GM12878 (cell line): ENCODE measurements around the gene TAGLN3. TPM values are rescaled to one million over a fixed set of nuclear protein-coding genes. Genes with fewer than 3 reads are reported as not detected.

ENCODE experiments used
- ATAC-seq: fragments of 200-7000 bp; cut with Tn5 transposase; 3 replicates; pipeline ENCODE4 v1.9.1; 2020; ENCODE audit warnings: mild to moderate bottlenecking, moderate library complexity
- BruUV-seq: library from RNA; stranded (reverse); fragments of 400-500 nt; replicated peaks from 2 replicates; lab custom pipeline; 2021; lab: Mats Ljungman, UMichigan
- CTCF ChIA-PET: fragments of 300-600 bp; sonication (Branson Sonifier 250); formaldehyde crosslinking; extraction: SDS; loops from one replicate; lab custom pipeline; 2021; ENCODE audit warnings: inconsistent platforms; lab: Yijun Ruan, JAX
- POLR2A ChIA-PET: fragments of 350-600 bp; formaldehyde crosslinking; extraction: SDS; loops from one replicate; lab custom pipeline; 2021; ENCODE audit warnings: inconsistent platforms; lab: Charles Lee
- RAD21 ChIA-PET: fragments of 300-600 bp; sonication (Branson Sonifier 250); formaldehyde crosslinking; loops from one replicate; lab custom pipeline; 2023; ENCODE audit warnings: antibody characterized with exemption; ENCODE audit not compliant: unreplicated experiment; lab: Charles Lee
- SMC1A ChIA-PET: fragments of 300-600 bp; sonication (Branson Sonifier 250); formaldehyde crosslinking; loops from one replicate; lab custom pipeline; 2023; ENCODE audit not compliant: unreplicated experiment, uncharacterized antibody; lab: Charles Lee
- DNase-seq: peaks from one replicate; pipeline ENCODE4 v3.0.0-alpha.2; 2011; ENCODE audit warnings: low read depth, low spot score
- FAIRE-seq: peaks from 3 replicates; lab custom pipeline; 2011; peaks lifted over from hg19 to GRCh38; lab: Jason Lieb, UNC
- H2AFZ ChIP-seq: 2 replicates; pipeline ENCODE4 v1.6.0; 2011; ENCODE audit warnings: low read depth, low read length, control low read depth; ENCODE audit not compliant: control insufficient read depth
- H3K27ac ChIP-seq: 2 replicates; pipeline ENCODE4 v1.5.1; 2011; ENCODE audit warnings: control low read depth; ENCODE audit not compliant: control insufficient read depth, insufficient read depth
- H3K27me3 ChIP-seq, 2 experiments: replicated peaks in 1 of 2; 2 replicates each; pipeline versions ENCODE4 v1.6.0 to v1.6.1; 2011; ENCODE audit warnings: low read length in 1 of 2; ENCODE audit not compliant: control insufficient read depth in 2 of 2, insufficient read depth in 2 of 2
- H3K36me3 ChIP-seq, 2 experiments: 2 replicates each; pipeline ENCODE4 v1.5.1; 2011; ENCODE audit warnings: low read length in 1 of 2; ENCODE audit not compliant: control insufficient read depth in 2 of 2, insufficient read depth in 2 of 2
- H3K4me1 ChIP-seq: 2 replicates; pipeline ENCODE4 v1.6.1; 2011; ENCODE audit warnings: mild to moderate bottlenecking, low read length, moderate library complexity, mixed read lengths; ENCODE audit not compliant: control insufficient read depth, insufficient read depth
- H3K4me2 ChIP-seq: 2 replicates; pipeline ENCODE4 v1.6.0; 2011; ENCODE audit warnings: control low read depth; ENCODE audit not compliant: control insufficient read depth, insufficient read depth
- H3K4me3 ChIP-seq: fragments of 200-600 bp; sonication (generic); 2 replicates; pipeline ENCODE4 v1.5.1; 2016
- H3K79me2 ChIP-seq: 2 replicates; pipeline ENCODE4 v1.6.0; 2011; ENCODE audit warnings: low read length; ENCODE audit not compliant: control insufficient read depth, insufficient read depth
- H3K9ac ChIP-seq: 2 replicates; pipeline ENCODE4 v1.8.0; 2011; ENCODE audit warnings: low read length, control low read depth, mixed read lengths; ENCODE audit not compliant: control insufficient read depth, insufficient read depth
- H3K9me3 ChIP-seq: replicated peaks from 3 replicates; pipeline ENCODE4 v1.5.1; 2011; ENCODE audit warnings: mild to moderate bottlenecking, low read length; ENCODE audit not compliant: control insufficient read depth, insufficient read depth
- H4K20me1 ChIP-seq: 2 replicates; pipeline ENCODE4 v1.6.0; 2011; ENCODE audit not compliant: control insufficient read depth, insufficient read depth
- BACH1 ChIP-seq: fragments of 450-650 bp; IDR thresholded peaks from 2 replicates; pipeline ENCODE4 v1.6.1; 2017; ENCODE audit warnings: mild to moderate bottlenecking, borderline replicate concordance
- CHD4 ChIP-seq: fragments of 200-600 bp; sonication (generic); IDR thresholded peaks from 2 replicates; pipeline ENCODE4 v1.6.1; 2016; ENCODE audit warnings: mild to moderate bottlenecking
- EP300 ChIP-seq, 2 experiments: fragments of 150-350 bp in 1 of 2; IDR thresholded peaks; 2 replicates each; pipeline ENCODE4 v1.6.1; 2011 to 2012; ENCODE audit warnings: low read depth in 2 of 2, low read length in 2 of 2, borderline replicate concordance in 1 of 2, improper control_type of control experiment in 1 of 2, inconsistent platforms in 1 of 2; ENCODE audit not compliant: control insufficient read depth in 1 of 2
- EZH2 ChIP-seq: IDR thresholded peaks from 2 replicates; pipeline ENCODE4 v1.6.1; 2012; ENCODE audit warnings: low read depth, mild to moderate bottlenecking, control low read depth, inconsistent platforms, low read length, borderline replicate concordance; ENCODE audit not compliant: control insufficient read depth
- HDAC6 ChIP-seq: fragments of 200-600 bp; sonication (generic); IDR thresholded peaks from one replicate; pipeline ENCODE4 v1.8.0; 2017; ENCODE audit warnings: antibody characterized with exemption; ENCODE audit not compliant: unreplicated experiment
- JUND ChIP-seq: IDR thresholded peaks from 2 replicates; pipeline ENCODE4 v1.6.1; 2012; ENCODE audit warnings: low read depth, mild to moderate bottlenecking, low read length, improper control_type of control experiment, moderate library complexity
- RB1 ChIP-seq: fragments of 450-650 bp; formaldehyde crosslinking; IDR thresholded peaks from 2 replicates; pipeline ENCODE4 v1.6.1; 2017; ENCODE audit warnings: mild to moderate bottlenecking, borderline replicate concordance
- RBBP5 ChIP-seq: fragments of 200-600 bp; sonication (generic); conservative IDR thresholded peaks from 2 replicates; pipeline ENCODE4 v1.6.1; 2016
- SMARCA5 ChIP-seq: fragments of 450-650 bp; IDR thresholded peaks from 2 replicates; pipeline ENCODE4 v1.6.1; 2017; ENCODE audit warnings: mild to moderate bottlenecking
- ZNF384 ChIP-seq: IDR thresholded peaks from 2 replicates; pipeline ENCODE4 v1.6.1; 2012; ENCODE audit warnings: low read depth, mild to moderate bottlenecking, low read length, improper control_type of control experiment, borderline replicate concordance
- WGBS: methylation state at CpG from one replicate; pipeline ENCODE4 v1.1.6; 2016; ENCODE audit warnings: low lambda C conversion rate; ENCODE audit not compliant: insufficient replicate concordance, insufficient coverage; ENCODE audit errors: missing lambda C conversion rate; 5-methylcytosine and 5-hydroxymethylcytosine counted together
- in situ Hi-C: fragments of 300-500 bp; cut with MboI; formaldehyde crosslinking; loops from 9 replicates; pipeline ENCODE4 v1.14.3; 2018; ENCODE audit warnings: mixed read lengths
- intact Hi-C: fragments of 100-400 bp; cut with micrococcal nuclease; formaldehyde crosslinking; loops from one replicate; pipeline ENCODE4 v1.14.2; 2022; ENCODE audit not compliant: unreplicated experiment
- polyA plus RNA-seq, 11 experiments: library from polyadenylated mRNA; depleted of rRNA in 4 of 11; unstranded in 6 of 11; stranded (reverse) in 5 of 11; fragments of >200 nt; fragmentation: Nextera tagmentation in 4 of 11; fragmentation: Illumina TruSeq in 1 of 11; extraction: Ambion mirVana in 4 of 11; extraction: Trizol in 1 of 11; gene quantifications; 1 replicate in 1 of 11; 2 replicates in 10 of 11; pipeline versions ENCODE4 v1.2.1 to v1.2.3, GENCODE V29; 2011 to 2016; ENCODE audit warnings: inconsistent platforms in 2 of 11, missing spikeins in 2 of 11, low read depth in 1 of 11
- total RNA-seq, 4 experiments: library from RNA; depleted of rRNA in 3 of 4; stranded (reverse); fragments of >200 nt in 3 of 4; fragmentation: Illumina TruSeq in 1 of 4; extraction: Trizol in 1 of 4; gene quantifications; 2 replicates each; pipeline versions ENCODE4 v1.2.1 to v1.2.3, GENCODE V29; 2013 to 2021
- TF ChIP-seq, protein P1 (sequence below): IDR thresholded peaks from 2 replicates; pipeline ENCODE4 v1.6.1; 2011; ENCODE audit warnings: low read depth, mild to moderate bottlenecking, low read length, moderate library complexity, borderline replicate concordance; ENCODE audit errors: extremely low read depth

TAGLN3 gene
- total and polyA plus RNA-seq, 10 of the 15 experiments (the other 5 are each of a cell fraction or from before 2014, with no cell fraction given), result 0.06 to 0.53 (median 0.12) TPM; not detected in 3

DNA sequence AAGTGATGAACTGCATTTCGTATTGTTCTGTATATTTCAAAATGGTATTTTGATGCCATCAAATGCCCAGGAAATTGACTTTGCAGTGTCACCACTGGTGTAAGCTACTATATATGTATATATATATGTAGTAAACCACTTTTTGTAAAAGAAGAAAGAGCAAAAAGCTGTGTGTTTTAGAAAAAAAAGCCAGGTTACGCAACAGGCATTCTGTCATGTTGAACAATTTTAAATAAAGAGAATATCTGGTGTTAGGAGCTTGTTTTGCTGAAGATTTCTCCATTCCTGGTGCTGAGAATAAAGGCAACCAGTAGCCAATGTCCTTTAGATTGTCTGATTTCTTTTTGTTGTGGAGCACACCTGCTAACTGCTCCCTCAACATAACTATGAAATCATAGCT, 23.6 kb upstream of the TAGLN3 start:
- in situ Hi-C loops, result loop anchor here (10.0 kb wide), 1 partner anchor 400 kb away; no protein-coding TSS in a partner anchor
- Histone ChIP-seq H3K9ac (no peak overlapping the region), H4K20me1 (no peaks in the 10 kb centered on the region), H3K79me2 (peaks cover 12% of the 10 kb centered on the region), H3K27ac (no peak overlapping the region), H3K27me3 (no peaks in the 10 kb centered on the region), H3K9me3 (no peaks in the 10 kb centered on the region), H3K4me3 (no peak overlapping the region), H3K4me1 (no peaks in the 10 kb centered on the region), H2AFZ (no peak overlapping the region), H3K4me2 (no peak overlapping the region), H3K36me3 (no peaks in the 10 kb centered on the region)
- DNase-seq (no peak), ATAC-seq (no peak), FAIRE-seq (no peak)
- ChIA-PET SMC1A (interaction anchor here (0.9 to 23.3 kb wide), 7 partner anchors 13 to 308 kb away, joined by 3 to 424 read pairs (median 3); no protein-coding TSS in a partner anchor), POLR2A (interaction anchor here (1.5 kb wide), 1 partner anchor 115 kb away, joined by 3 read pairs; no protein-coding TSS in a partner anchor), CTCF (interaction anchor here (1.2 to 3.6 kb wide), 5 partner anchors 14 to 306 kb away, joined by 4 to 22 read pairs (median 9); no protein-coding TSS in a partner anchor), RAD21 (interaction anchor here (0.9 to 10.6 kb wide), 5 partner anchors 23 to 306 kb away, joined by 3 to 177 read pairs (median 4); partner anchors contain the start of gene TAGLN3)
- TF ChIP-seq JUND (no peak), RBBP5 (no peak), BACH1 (no peak), SMARCA5 (no peak), HDAC6 (no peak), RB1 (no peak), EZH2 (no peak), ZNF384 (no peak), EP300 (IDR thresholded peaks at IDR 0.05; ENCODE audit: borderline replicate concordance in 1 of 2, control insufficient read depth in 1 of 2, low read depth in 2 of 2, low read length in 2 of 2) (no peak), CHD4 (no peak)
- TF ChIP-seq, protein P1, sequence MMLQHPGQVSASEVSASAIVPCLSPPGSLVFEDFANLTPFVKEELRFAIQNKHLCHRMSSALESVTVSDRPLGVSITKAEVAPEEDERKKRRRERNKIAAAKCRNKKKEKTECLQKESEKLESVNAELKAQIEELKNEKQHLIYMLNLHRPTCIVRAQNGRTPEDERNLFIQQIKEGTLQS, result no peak
- 71% methylated on average over 2 of the region's 2 CpGs for WGBS
- intact Hi-C loops, result no loop called here
- BruUV-seq, result no TSS peak
